GM12801 (cell line): ENCODE measurements around the gene COBL.

Experiments used
- TF ChIP-seq, protein P1 (sequence below): IDR thresholded peaks from one replicate; pipeline ENCODE4 v1.5.1; 2011; ENCODE audit warnings: control low read depth; ENCODE audit not compliant: insufficient read length; ENCODE audit errors: extremely low read depth

Gene COBL

GRCh38 chr7:51308696-51309095 is 7.9 kb downstream of the COBL start:
- TF ChIP-seq, protein P1, sequence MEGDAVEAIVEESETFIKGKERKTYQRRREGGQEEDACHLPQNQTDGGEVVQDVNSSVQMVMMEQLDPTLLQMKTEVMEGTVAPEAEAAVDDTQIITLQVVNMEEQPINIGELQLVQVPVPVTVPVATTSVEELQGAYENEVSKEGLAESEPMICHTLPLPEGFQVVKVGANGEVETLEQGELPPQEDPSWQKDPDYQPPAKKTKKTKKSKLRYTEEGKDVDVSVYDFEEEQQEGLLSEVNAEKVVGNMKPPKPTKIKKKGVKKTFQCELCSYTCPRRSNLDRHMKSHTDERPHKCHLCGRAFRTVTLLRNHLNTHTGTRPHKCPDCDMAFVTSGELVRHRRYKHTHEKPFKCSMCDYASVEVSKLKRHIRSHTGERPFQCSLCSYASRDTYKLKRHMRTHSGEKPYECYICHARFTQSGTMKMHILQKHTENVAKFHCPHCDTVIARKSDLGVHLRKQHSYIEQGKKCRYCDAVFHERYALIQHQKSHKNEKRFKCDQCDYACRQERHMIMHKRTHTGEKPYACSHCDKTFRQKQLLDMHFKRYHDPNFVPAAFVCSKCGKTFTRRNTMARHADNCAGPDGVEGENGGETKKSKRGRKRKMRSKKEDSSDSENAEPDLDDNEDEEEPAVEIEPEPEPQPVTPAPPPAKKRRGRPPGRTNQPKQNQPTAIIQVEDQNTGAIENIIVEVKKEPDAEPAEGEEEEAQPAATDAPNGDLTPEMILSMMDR = no peak

DNA sequence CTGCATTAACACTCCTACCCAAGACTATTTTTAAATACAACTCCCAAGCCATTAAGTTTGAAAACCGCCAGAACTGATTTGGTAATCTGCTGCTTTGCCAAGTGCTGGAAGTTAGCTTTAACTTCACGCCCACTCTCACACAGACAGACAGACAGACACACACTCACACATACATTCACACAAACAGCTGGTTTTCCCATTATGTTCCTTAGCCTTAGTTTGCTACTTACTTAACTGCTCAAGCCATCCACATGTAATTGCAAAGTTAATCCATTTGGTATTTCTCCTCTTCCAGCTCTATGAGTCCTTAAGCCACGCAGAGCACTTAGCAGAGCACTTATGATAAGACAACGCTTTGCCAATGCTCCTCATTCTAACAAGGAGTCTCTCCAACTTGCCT is 8.3 kb downstream of the COBL start:
- TF ChIP-seq, protein P1 = no peak

GRCh38 chr7:51307651-51308210 is 8.9 kb downstream of the COBL start:
- TF ChIP-seq, protein P1 = no peak

DNA sequence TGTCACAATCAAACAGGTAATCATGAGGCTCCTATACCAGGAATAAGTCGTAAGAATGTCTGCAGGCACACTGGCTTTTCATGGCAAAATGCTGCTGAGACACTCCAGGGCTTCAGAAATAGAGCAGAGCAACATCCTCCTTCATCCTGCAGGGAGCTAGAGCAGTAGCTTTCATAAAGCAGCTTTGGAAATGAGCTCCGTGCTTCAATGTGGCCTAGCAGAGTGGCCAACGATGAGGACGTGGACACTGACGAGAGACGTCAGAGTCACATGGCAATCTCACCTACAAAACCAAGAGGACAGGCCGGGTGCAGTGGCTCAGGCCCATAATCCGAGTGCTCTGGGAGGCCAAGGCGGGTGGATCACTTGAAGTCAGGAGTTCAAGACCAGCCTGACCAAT is 9.8 kb downstream of the COBL start:
- TF ChIP-seq, protein P1 = no peak

DNA sequence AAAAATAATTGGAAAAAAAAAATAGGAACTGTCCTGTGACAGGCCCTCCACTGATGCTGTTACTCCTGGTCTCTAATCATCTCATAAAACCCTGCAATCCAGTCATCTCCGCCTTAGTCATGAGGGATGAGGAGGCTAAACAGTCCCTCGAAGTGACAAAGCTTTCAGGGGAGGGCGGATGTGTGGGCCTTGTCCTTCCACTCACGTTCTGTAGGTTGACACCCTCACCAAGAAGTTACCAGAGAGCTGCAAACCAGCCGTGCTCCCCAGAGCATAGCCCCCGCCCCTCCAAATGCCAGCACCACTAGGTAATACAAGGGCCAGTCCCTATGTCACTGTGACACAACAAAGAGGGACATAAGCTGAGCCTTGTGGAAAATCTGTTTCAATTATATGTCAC is 11.9 kb downstream of the COBL start:
- TF ChIP-seq, protein P1 = no peak

DNA sequence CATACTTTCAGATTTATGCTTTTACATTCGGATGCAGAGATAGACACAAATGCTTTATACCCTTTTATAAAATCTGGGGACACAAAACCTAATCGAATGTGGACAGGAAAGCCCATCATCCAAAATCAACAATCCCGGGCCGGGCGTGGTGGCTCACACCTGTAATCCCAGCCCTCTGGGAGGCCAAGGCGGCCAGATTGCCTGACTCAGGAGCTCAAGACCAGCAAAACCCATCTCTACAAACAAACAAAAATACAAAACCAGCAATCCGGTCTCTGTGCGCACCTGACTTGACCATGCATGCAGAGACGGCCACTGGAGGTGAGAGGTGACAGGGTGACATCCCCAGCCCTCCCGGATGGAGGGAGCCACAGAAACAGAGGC is 13.5 kb downstream of the COBL start:
- TF ChIP-seq, protein P1 = no peak

GRCh38 chr7:51301806-51302205 is 14.8 kb downstream of the COBL start:
- TF ChIP-seq, protein P1 = no peak
